Activated naive CD4-positive, alpha-beta T cell treated with Interleukin-2 at 50 U/mL for 16 hours (primary cell): Measurements from ENCODE around the gene PATL2.
"Not testable (repeated sequence)": the region's sequence is repeated elsewhere in the genome, so short reads cannot be mapped to it uniquely, and the experiment has no call there.

ENCODE experiments used
- DNase-seq: peaks from one replicate; pipeline ENCODE4 v3.0.0-alpha.2; 2020

The PATL2 gene

DNA sequence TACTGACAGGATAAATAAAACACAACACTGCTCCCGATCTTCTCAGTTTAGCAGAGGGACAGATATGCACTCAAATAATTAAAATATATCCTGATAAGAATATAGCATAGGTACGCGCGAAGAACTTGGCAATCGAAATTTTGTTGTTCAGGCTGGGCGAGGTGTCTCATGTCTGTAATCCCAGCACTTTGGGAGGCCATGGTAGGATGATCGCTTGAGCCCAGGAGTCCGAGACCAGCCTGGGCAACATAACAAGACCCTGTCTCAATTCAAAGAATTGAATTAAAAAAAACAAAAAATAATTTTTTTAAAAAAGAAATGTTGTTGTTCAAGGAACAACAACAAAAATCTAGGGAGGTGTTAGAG, 7.8 kb upstream of the PATL2 start:
- no peak for DNase-seq

DNA sequence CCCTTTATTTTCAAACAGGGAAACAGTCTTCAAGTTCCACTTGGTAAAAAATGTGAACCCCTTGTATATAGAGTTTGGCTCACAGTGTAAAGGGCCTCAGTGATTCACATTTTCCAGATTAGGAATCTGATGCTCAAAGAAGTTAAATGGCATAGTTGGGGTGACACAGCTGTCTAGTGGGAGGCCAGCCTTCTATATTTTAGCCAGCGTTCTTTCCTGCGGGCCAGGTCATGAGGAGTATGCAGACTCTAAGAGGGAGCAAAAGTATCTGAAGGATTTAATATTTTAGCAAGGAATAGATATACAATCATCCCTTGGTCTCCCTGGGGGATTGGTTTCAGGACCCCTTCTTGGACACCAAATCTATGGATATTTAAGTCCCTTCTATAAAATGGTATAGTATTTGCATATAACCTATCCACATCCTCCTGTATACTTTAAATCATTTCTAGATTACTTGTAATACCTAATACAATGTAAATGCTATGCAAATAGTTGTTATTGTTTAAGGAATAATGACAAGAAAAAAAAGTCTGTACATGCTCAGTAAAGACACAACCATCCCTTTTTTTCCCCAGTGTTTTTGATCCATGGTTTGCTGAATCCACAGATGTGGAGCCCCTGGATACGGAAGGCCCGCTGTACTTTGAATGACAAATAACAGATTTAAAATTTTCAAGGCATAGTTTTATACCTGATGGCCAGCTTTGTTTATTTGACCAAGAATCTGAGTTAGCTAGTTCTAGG, 7.2 kb upstream of the PATL2 start:
- DNase-seq, result no peak

DNA sequence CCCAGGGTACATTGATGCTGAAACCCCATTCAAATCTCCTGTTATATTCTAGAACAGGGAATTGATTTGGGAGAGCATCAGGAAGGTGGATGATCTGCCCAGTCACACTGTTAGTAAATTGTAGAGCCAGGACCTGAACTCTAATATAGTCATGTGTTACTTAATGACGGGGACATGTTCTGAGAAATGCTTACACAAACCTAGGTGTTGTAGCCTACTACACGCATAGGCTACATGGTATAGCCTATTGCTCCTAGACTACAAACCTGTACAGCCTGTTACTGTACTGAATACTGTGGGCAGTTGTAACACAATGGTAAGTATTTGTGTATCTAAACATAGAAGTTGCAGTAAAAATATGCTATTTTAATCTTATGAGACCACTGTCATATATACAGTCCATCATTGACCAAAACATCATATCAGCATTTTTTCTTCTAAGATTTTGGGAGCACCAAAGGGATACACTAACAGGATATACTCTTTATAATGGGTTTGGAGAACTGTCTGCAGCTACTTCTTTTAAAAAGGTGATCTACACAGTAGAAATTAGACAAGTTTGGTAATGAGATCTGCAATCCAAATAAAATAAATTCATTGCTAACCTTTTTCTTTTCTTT, 6.0 kb upstream of the PATL2 start:
- DNase-seq, result no peak

DNA sequence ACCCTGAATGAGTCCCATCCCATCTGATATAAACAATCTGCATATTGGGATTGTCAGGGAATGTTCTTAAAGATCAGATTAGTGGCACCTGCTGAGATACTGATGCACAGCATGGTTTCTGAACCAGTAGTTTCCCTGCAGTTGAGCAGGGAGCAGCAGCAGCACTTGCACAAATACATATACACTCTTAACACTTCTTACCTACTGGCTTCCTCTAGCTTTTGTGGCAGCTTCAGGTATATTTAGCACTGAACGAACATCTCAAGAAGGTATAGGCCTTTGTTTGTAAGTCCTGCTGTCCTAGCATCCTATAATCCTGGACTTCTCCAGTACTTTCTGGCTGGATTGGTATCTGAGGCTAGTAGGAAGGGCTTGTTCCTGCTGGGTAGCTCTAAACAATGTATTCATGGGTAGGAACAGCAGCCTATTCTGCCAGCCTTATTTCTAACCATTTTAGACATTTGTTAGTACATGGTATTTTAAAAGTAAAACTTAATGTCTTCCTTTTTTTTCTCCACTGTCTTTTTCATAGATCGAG, 4.7 kb upstream of the PATL2 start:
- DNase-seq, result no peak

DNA sequence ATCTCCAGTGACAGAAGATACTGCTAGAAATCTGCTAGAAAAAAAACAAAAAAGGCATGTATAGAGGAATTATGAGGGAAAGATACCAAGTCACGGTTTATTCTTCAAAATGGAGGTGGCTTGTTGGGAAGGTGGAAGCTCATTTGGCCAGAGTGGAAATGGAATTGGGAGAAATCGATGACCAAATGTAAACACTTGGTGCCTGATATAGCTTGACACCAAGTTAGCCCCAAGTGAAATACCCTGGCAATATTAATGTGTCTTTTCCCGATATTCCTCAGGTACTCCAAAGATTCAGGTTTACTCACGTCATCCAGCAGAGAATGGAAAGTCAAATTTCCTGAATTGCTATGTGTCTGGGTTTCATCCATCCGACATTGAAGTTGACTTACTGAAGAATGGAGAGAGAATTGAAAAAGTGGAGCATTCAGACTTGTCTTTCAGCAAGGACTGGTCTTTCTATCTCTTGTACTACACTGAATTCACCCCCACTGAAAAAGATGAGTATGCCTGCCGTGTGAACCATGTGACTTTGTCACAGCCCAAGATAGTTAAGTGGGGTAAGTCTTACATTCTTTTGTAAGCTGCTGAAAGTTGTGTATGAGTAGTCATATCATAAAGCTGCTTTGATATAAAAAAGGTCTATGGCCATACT, 4.1 kb upstream of the PATL2 start:
- DNase-seq, result peak; percentile 21

DNA sequence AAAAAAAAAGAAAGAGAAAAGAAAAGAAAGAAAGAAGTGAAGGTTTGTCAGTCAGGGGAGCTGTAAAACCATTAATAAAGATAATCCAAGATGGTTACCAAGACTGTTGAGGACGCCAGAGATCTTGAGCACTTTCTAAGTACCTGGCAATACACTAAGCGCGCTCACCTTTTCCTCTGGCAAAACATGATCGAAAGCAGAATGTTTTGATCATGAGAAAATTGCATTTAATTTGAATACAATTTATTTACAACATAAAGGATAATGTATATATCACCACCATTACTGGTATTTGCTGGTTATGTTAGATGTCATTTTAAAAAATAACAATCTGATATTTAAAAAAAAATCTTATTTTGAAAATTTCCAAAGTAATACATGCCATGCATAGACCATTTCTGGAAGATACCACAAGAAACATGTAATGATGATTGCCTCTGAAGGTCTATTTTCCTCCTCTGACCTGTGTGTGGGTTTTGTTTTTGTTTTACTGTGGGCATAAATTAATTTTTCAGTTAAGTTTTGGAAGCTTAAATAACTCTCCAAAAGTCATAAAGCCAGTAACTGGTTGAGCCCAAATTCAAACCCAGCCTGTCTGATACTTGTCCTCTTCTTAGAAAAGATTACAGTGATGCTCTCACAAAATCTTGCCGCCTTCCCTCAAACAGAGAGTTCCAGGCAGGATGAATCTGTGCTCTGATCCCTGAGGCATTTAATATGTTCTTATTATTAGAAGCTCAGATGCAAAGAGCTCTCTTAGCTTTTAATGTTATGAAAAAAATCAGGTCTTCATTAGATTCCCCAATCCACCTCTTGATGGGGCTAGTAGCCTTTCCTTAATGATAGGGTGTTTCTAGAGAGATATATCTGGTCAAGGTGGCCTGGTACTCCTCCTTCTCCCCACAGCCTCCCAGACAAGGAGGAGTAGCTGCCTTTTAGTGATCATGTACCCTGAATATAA, 2.2 kb upstream of the PATL2 start:
- no peak for DNase-seq

DNA sequence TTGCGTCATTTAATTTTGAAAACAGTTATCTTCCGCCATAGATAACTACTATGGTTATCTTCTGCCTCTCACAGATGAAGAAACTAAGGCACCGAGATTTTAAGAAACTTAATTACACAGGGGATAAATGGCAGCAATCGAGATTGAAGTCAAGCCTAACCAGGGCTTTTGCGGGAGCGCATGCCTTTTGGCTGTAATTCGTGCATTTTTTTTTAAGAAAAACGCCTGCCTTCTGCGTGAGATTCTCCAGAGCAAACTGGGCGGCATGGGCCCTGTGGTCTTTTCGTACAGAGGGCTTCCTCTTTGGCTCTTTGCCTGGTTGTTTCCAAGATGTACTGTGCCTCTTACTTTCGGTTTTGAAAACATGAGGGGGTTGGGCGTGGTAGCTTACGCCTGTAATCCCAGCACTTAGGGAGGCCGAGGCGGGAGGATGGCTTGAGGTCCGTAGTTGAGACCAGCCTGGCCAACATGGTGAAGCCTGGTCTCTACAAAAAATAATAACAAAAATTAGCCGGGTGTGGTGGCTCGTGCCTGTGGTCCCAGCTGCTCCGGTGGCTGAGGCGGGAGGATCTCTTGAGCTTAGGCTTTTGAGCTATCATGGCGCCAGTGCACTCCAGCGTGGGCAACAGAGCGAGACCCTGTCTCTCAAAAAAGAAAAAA, 1.4 kb upstream of the PATL2 start:
- peak; percentile 72 for DNase-seq

DNA sequence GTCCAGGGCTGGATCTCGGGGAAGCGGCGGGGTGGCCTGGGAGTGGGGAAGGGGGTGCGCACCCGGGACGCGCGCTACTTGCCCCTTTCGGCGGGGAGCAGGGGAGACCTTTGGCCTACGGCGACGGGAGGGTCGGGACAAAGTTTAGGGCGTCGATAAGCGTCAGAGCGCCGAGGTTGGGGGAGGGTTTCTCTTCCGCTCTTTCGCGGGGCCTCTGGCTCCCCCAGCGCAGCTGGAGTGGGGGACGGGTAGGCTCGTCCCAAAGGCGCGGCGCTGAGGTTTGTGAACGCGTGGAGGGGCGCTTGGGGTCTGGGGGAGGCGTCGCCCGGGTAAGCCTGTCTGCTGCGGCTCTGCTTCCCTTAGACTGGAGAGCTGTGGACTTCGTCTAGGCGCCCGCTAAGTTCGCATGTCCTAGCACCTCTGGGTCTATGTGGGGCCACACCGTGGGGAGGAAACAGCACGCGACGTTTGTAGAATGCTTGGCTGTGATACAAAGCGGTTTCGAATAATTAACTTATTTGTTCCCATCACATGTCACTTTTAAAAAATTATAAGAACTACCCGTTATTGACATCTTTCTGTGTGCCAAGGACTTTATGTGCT, 721 bp upstream of the PATL2 start:
- peak; percentile 68 for DNase-seq

DNA sequence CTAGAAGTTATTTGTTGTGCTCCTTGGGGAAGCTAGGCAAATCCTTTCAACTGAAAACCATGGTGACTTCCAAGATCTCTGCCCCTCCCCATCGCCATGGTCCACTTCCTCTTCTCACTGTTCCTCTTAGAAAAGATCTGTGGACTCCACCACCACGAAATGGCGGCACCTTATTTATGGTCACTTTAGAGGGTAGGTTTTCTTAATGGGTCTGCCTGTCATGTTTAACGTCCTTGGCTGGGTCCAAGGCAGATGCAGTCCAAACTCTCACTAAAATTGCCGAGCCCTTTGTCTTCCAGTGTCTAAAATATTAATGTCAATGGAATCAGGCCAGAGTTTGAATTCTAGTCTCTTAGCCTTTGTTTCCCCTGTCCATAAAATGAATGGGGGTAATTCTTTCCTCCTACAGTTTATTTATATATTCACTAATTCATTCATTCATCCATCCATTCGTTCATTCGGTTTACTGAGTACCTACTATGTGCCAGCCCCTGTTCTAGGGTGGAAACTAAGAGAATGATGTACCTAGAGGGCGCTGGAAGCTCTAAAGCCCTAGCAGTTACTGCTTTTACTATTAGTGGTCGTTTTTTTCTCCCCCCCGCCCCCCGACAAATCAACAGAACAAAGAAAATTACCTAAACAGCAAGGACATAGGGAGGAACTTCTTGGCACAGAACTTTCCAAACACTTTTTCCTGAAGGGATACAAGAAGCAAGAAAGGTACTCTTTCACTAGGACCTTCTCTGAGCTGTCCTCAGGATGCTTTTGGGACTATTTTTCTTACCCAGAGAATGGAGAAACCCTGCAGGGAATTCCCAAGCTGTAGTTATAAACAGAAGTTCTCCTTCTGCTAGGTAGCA, 657 bp downstream of the PATL2 start:
- peak; percentile 35 for DNase-seq

DNA sequence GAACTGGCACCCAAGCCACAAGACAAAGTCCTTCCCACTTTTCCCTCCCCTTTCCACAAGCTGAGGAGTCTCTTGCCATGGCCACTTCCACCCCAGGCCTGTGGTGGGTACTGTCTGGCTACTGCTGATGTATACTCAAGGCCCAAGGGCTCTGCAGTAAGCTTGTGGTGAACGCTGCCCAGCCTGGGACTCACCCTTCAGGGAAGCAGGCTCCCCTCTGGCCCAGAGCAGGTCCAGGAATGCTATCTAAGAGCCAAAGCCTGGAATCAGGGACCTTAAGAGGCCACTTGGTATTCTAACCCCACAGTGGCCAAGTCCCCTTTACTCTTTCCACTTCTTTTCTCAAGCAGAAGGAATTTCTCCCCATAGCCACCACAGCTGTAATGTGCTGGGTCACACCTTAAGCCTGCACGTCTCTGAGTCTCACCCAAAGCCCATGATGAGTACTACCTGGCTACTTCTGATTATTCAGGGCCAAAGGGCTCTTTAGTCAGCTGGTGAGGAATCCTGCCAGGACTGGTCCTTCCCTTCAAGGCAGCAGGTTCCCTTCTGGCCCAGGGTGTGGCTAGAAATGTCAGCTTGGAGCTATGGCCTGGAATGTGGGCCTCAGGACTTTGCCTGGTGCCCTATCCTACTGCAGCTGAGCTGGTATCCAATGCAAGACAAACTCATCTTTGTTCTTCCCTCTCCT, 4.0 kb downstream of the PATL2 start:
- no peak for DNase-seq

DNA sequence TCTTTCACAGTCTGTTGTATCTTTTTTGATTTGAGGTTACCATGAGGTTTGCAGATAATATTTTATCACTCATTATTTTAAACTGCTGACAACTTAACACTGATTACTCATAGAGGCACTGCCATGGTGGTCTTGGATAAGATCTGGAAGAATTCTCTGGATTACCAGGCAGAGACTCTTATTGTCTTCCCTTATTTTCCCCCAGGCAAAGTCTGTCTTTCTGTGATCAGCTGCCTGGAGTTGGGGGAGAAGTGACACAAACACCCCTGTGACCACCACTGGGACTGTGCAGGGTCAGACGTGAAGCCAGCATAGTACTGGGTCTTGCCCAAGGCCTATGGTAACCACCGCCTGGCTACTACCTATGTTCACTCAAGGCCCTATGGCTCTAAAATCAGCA, 4.7 kb downstream of the PATL2 start:
- no peak for DNase-seq

DNA sequence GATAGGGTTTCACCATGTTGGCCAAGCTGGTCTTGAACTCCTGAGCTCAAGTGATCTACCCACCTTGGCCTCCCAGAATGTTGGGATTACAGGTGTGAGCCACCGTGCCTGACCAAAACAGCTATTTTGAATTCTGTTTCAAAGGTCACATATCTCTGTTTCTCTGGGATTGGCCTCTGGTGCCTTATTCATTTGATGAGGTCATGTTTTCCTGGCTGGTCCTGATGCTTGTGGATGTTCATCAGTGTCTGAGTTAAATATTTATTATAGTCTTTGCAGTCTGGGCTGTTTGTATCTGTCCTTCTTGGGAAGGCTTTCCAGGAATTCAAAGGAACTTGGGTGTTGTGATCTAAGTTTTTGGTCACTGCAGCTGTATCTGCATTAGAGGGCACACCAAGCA, 5.1 kb downstream of the PATL2 start:
- no peak for DNase-seq

DNA sequence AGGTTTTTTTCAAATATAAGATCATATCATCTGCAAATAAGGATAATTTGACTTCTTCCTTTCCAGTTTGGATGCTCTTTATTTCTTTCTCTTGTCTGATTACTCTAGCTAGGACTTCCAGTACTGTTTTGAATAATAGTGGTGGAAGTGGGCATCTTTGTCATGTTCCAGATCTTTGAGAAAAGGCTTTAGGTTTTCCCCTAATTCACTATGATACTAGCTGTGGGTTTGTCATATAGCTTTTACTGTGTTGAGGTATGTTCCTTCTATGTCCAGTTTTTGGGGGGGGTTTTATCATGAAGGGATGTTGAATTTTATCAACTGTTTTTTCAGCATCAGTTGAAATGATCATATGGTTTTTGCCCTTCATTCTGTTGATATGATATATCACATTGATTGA, 10.4 kb downstream of the PATL2 start:
- not testable (repeated sequence) for DNase-seq

DNA sequence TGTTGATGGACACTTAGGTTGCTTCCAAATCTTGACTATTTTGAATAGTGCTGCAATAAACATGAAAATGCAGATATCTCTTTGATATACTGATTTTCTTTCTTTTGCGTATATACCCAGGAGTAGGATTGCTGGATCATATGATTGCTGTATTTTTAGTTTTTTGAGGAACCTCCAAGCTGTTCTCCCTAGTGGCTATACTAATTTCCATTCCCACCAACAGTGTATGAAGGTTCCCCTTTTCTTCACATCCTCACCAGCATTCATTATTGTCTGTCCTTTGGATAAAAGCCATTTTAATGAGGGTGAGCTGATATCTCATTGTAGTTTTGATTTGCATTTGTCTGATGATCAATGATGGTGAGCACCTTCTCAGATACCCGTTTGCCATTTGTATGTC, 12.5 kb downstream of the PATL2 start:
- DNase-seq, result no peak

DNA sequence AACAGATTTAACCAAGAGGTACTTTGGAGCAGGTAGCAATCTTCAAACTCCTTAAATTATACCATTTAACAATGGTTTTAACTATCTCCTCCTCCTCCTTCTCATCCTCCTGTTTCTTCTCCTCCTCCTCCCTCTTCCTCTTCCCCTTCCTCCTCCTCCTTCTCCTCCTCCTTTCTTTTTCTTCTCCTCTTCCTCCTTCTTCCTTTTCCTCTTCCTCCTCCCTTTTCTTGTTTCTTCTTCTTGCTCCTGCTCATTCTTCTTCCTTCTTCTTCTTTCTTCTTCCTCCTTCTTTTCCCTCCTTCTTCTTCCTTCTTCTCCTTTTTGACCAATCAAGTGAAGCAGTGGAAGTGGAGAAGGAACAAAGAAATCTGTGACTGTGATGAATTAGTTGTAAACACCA, 14.1 kb downstream of the PATL2 start:
- no peak for DNase-seq

DNA sequence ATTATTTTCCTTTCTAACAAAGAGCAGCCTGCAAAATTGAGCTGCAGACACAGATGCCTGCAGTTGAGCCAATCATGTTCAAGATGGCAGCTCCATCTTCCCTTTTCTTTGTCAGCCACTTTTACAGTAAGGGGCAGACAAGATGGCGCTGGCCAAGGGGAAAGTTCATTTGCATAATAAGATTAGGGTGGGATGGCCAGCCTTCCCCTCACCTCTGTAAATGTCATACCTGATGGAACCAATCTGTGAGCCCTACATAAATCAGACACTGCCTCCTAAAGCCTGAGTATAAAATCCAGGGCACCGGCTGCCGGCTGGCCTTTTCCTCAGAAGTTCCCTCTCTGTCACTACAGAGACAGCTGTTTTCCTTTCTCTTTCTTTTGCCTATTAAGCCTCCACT, 15.8 kb downstream of the PATL2 start:
- no peak for DNase-seq

DNA sequence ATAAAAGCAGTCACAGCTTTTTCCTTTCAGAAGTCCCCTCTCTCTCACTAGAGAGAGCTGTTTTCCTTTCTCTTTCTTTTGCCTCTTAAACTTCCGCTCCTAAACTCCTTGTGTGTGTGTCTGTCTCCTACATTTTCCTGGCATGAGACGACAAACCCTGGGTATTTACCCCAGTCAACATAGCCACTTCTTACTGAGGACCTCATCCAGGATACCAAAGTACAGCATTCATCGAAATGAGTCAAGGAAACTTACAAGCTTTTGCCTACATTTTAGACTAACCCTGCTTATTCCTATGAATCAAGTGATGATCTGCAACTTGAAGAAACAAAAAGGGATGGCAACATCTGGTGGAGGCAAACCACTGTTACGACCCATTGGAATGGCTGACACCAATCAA, 16.7 kb downstream of the PATL2 start:
- no peak for DNase-seq

DNA sequence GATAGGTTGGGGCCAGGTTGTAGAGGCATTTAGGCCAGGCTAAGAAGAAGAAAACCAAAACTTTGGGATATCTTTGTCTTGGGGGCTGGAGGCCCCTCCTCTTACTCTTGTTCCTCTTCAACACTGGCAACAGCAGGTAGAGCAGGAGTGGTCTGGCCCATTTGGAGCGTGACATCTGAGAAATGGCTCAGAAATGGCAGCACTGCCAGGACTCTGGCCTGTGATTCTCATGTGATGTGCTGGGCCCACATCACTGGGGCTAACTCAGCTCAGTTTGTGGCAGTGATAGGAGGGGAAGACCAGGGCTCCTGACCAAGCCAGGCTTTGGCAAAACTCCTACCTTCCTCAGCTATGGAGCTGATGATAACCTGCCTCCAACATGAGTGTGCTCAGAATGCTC, 18.5 kb downstream of the PATL2 start:
- DNase-seq, result no peak

DNA sequence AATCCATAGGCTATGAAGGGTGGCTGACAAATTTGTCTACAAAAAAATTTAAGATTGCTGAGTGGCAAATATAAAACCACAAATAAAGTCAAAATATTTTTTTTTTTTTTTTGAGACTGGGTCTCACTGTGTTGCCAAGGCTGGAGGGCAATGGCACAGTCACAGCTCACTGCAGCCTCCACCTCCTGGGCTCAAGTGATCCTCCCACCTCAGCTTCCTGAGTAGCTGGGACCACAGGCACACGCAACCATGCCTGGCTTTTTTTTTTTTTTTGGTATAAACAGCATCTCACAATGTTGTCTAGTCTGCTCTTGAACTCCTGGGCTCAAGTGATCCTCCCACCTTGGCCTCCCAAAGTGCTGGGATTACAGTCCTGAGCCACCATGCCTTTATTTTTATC, 20.9 kb downstream of the PATL2 start:
- DNase-seq, result not testable (repeated sequence)

DNA sequence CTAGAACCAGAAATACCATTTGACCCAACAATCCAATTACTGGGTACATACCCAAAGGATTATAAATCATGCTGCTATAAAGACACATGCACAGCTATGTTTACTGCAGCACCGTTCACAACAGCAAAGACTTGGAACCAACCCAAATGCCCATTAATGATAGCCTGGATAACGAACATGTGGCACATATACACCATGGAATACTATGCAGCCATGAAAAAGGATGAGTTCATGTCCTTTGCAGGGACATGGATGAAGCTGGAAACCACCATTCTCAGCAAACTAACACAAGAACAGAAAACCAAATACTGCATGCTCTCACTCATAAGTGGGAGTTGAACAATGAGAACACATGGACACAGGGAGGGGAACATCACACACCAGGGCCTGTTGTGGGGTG, 21.8 kb downstream of the PATL2 start:
- DNase-seq, result not testable (repeated sequence)
